ENCODE results near the gene CCL19. TPM values are rescaled to one million over a fixed set of nuclear protein-coding genes. Genes with fewer than 3 reads are reported as not detected.

The CCL19 gene
- total RNA-seq, 4 donors from 2014 or later = not detected

DNA sequence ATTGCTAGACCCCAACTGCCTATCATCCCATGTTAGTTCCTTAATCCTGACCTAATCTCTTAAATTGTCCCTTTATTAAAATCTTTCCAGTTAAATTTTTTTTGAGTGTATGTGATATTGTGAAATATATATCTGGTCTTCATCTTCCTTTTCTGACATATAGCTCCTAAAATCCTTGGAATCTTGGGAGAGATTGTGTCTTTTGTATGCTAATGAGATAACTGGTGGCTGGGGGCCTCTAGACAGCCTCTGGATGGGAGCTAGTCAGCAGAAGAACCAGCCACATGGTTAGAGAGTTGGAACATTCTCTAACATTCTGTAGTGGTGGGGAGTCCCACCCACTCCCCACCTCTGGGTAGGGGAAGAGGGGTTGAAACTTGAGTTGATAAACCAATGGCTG is 3.7 kb upstream of the CCL19 start:
- H3K36me3 ChIP-seq = no peaks in the 10 kb centered on the region
- H3K27me3 ChIP-seq = no peaks in the 10 kb centered on the region
- H3K27ac ChIP-seq = no peak overlapping the region
- no peaks in the 10 kb centered on the region for H3K9me3 ChIP-seq
- TF ChIP-seq EP300 (IDR thresholded peaks at IDR 0.05) = no peak
- no peak for TF ChIP-seq POLR2A (IDR thresholded peaks at IDR 0.05)
- TF ChIP-seq, protein P1, sequence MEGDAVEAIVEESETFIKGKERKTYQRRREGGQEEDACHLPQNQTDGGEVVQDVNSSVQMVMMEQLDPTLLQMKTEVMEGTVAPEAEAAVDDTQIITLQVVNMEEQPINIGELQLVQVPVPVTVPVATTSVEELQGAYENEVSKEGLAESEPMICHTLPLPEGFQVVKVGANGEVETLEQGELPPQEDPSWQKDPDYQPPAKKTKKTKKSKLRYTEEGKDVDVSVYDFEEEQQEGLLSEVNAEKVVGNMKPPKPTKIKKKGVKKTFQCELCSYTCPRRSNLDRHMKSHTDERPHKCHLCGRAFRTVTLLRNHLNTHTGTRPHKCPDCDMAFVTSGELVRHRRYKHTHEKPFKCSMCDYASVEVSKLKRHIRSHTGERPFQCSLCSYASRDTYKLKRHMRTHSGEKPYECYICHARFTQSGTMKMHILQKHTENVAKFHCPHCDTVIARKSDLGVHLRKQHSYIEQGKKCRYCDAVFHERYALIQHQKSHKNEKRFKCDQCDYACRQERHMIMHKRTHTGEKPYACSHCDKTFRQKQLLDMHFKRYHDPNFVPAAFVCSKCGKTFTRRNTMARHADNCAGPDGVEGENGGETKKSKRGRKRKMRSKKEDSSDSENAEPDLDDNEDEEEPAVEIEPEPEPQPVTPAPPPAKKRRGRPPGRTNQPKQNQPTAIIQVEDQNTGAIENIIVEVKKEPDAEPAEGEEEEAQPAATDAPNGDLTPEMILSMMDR (IDR thresholded peaks at IDR 0.05) = no peak
- DNase-seq (ENCODE audit: low spot score in 2 of 2) = no peak
- no peak overlapping the region for H3K4me3 ChIP-seq
- H3K4me1 ChIP-seq = peaks cover 0 to 13% (median 0%) of the 10 kb centered on the region in 4 donors

DNA sequence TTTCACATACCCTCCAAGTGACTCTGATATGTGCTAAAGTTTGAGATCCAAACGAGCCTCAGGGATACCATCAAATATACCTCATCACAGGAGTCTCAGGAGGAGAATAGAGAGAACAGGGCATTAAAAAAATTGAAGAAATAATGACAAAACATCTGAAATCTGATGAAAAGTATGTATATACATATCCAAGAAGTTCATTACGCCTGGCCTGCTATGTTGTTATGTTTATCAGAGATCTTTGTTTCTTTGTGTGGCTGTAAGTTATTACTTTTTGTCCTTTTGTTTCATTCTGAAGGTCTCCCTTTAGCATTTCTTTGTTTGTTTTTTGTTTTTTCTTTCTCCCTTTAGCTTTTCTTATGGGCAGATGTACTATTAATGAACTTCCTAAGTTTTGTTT is 2.5 kb upstream of the CCL19 start:
- Histone ChIP-seq H3K4me3 (no peak overlapping the region), H3K36me3 (no peaks in the 10 kb centered on the region), H3K27ac (no peak overlapping the region), H3K9me3 (no peaks in the 10 kb centered on the region), H3K27me3 (no peaks in the 10 kb centered on the region), H3K4me1 (peaks cover 0 to 15% (median 0%) of the 10 kb centered on the region in 4 donors)
- 77 to 92% methylated on average over 2 of the region's 2 CpGs for WGBS, 2 donors
- no peak for DNase-seq (ENCODE audit: low spot score in 2 of 2)
- no peak for TF ChIP-seq POLR2A (IDR thresholded peaks at IDR 0.05)
- TF ChIP-seq, protein P1 (IDR thresholded peaks at IDR 0.05) = no peak
- no peak for TF ChIP-seq EP300 (IDR thresholded peaks at IDR 0.05)

DNA sequence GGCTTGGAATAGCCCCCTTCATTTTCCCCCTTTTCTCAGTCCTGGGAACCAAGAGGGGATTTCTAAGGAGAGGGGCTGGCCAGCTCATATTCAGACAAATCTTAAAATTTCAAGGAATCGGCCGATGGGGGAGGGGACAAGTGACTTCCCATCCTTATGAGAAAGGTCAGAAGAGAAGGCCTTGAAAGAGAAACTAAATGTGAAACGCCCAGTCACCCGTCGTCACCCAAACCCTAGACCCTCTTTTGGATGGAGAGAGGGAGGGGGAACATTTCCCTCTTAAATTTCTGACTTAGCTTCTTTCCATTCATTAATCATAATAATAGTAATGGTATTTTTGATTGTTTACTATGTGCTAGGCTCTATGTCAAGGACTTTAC is 850 bp upstream of the CCL19 start:
- no peaks in the 10 kb centered on the region for H3K27me3 ChIP-seq
- no peaks in the 10 kb centered on the region for H3K36me3 ChIP-seq
- WGBS, 2 donors = 86 to 87% methylated on average over 5 of the region's 5 CpGs
- no peak for TF ChIP-seq POLR2A (IDR thresholded peaks at IDR 0.05)
- TF ChIP-seq EP300 (IDR thresholded peaks at IDR 0.05) = no peak
- TF ChIP-seq, protein P1 (IDR thresholded peaks at IDR 0.05) = no peak
- DNase-seq (ENCODE audit: low spot score in 2 of 2) = no peak
- H3K4me1 ChIP-seq = peaks cover 0 to 26% (median 0%) of the 10 kb centered on the region in 4 donors
- no peak overlapping the region for H3K27ac ChIP-seq
- no peaks in the 10 kb centered on the region for H3K9me3 ChIP-seq
- no peak overlapping the region for H3K4me3 ChIP-seq

GRCh38 chr9:34689512-34689911 is 1.6 kb downstream of the CCL19 start:
- Histone ChIP-seq H3K4me3 (no peak overlapping the region), H3K36me3 (no peaks in the 10 kb centered on the region), H3K27me3 (no peaks in the 10 kb centered on the region), H3K27ac (no peak overlapping the region), H3K4me1 (peaks cover 0 to 37% (median 1%) of the 10 kb centered on the region in 4 donors), H3K9me3 (no peaks in the 10 kb centered on the region)
- 82 to 89% methylated on average over 8 of the region's 8 CpGs for WGBS, 2 donors
- TF ChIP-seq, protein P1 (IDR thresholded peaks at IDR 0.05) = no peak
- no peak for TF ChIP-seq POLR2A (IDR thresholded peaks at IDR 0.05)
- TF ChIP-seq EP300 (IDR thresholded peaks at IDR 0.05) = no peak
- DNase-seq (ENCODE audit: low spot score in 2 of 2) = no peak

GRCh38 chr9:34689116-34689470 is 2.0 kb downstream of the CCL19 start:
- WGBS, 2 donors = 72 to 76% methylated on average over 4 of the region's 4 CpGs
- H3K36me3 ChIP-seq = no peaks in the 10 kb centered on the region

More at GRCh38 chr9:34689116-34689470, 2.0 kb downstream of the CCL19 start:
- Histone ChIP-seq H3K27me3 (no peaks in the 10 kb centered on the region), H3K27ac (no peak overlapping the region), H3K9me3 (no peaks in the 10 kb centered on the region), H3K4me1 (peaks cover 0 to 37% (median 1%) of the 10 kb centered on the region in 4 donors), H3K4me3 (no peak overlapping the region)
- TF ChIP-seq POLR2A (IDR thresholded peaks at IDR 0.05) (no peak), EP300 (IDR thresholded peaks at IDR 0.05) (no peak)
- TF ChIP-seq, protein P1 (IDR thresholded peaks at IDR 0.05) = no peak
- DNase-seq (ENCODE audit: low spot score in 2 of 2) = no peak
